ENCODE measurements around the gene CRYM.
"Not testable (repeated sequence)": the region's sequence is repeated elsewhere in the genome, so short reads cannot be mapped to it uniquely, and the experiment has no call there.

Gene CRYM

DNA sequence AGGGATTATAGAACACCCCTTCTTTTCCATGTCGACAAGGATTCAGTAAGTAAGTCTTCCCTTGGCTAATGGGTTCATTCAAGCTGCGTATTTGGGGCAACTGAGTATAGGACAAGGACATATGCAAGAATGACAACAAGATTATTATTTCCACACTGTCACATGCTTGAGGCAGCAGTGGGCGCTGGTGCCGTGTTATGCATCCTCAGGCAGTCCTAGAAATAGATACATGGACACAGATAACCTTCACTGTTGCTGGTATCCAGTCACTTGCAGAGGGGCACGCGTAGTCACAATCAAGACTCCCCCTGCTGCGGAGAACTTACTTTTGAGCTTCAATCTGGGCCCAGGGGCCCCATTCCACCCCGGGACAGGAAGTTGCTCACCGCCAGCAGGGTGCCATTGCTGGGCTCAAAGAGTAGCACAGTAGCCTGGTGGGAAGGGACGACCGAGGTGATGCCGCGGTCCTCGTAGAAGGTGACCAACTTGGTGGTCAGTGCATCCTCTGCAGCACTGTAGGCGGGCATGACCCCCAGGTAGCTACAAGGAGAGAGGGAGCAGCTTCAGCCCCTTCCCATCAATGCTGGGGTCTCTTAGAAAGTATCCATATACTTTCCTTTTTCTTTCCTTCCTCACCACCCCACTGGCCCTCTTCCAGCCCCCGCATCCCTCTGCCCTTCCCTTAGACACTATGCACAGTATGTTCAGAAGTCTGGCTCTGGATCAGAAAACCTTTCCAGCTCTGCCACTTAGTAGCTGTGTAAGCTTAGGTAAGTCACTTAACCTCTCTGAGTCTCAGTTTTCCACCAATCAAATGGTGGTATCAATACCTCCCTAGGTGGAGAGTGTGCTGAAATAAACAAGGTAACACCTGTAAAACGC, 804 bp downstream of the CRYM start:
- DNase-seq: no peak

DNA sequence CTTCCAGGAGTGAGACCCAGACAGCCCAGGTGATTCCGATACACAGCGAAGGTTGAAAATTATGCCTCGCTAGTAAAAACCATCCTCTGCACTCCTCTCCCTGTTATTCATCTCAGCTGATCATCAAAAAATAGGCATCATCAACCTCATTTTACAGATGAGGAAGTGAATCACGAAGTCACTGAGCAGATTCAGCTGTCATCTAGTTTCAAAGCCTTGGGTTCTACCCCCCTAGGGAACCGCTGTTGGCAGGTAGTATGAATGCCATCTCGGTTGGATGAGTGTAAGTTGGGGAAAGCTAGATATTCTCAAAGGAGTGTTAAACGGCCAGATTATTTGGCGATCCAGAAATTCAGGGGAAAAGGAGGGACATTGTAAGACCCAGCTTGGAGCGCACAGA, 2.0 kb downstream of the CRYM start:
- DNase-seq: no peak

DNA sequence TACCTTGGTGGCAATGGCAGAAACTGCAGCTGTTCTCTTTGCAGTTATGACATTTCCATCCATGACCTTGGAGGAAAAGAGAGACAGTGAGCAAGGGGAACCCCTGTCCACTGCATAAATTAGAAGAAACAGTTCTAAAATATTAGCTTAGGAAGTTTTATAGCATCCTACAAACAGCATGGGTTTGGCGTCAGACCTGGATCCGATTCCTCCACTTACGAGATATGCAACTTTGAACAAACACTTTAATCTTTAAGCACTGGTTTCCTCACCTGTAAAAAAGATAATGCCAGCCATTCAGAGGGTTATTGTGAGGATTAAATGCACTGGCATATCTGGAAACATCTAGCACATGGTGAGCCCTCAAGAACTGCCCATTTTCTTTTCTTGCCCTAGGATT, 2.6 kb downstream of the CRYM start:
- no peak for DNase-seq

DNA sequence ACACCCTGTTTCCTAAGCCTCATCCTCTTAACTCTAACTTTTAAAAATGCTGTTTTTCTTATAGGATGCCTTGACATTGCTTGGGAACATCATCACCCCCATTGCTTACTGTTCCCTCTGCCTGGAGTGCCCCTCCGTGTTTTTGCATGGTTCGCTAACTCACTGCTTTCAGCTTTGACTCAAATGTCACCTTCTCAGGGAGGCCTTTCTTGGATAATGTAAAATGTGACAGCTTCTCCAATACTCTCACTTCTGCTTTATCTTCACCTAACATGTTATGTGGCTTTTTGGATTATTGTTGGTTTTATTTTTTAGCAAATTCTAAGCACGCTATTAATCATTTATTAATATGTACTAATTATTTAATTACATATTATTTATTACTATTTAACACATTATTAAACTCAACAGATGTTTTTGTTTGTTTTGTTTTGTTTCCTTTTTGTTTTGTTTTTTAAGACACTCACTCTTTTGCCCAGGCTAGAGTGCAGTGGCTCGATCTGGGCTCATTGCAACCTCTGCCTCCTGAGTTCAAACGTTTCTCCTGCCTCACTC, 3.8 kb downstream of the CRYM start:
- no peak for DNase-seq

DNA sequence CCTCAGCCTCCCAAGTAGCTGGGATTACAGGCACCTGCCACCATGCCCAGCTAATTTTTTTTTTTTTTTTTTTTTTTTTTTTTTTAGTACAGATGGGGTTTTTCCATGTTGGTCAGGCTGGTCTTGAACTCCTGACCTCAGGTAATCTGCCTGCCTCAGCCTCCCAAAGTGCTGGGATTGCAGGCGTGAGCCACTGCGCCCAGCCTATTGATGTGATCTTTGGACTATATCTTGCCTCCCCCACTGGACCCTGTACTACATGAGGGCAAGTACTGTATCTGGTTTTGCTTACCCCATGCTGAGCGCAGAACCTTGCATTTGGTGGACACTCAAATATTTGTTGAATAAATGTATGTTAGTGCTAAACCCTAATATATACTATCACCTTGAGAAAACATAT, 5.3 kb downstream of the CRYM start:
- DNase-seq: not testable (repeated sequence)

DNA sequence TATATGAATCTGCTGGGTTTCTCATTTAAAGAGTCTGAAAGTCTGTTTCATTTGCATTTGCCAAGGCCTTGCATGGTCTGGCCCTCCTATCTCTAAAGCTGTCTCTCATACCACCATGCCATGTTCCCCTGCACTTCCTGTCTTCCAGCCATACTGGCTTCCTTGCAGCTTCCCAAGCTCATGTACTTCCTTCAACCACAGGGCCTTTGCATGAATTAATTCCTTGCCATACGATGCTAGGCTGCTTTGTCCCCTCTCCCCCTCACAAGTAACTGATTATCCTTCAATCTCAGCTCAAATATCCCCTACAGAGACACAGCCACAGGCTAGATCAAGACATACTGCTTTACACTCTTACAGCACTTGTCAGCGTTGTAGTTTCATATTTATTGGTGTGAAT, 5.8 kb downstream of the CRYM start:
- no peak for DNase-seq

DNA sequence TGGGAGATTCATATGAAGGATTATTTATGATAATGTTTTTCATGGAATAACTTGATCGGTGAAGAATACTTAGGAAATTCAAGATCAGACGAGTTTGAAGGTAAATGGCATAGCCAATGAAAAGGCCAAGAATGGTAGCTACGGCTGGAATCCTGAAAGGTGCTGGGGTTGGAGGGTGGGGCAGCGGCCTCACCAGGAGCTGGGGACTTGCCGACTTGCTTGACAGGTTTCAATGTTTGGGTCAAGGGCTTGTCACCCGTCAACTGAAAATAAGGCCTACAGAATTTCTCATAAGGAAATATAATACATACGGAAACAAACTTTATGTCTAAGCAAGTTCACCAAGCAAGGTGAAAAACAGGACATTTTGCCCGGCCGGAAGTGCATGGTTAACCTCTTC, 9.9 kb downstream of the CRYM start:
- no peak for DNase-seq

DNA sequence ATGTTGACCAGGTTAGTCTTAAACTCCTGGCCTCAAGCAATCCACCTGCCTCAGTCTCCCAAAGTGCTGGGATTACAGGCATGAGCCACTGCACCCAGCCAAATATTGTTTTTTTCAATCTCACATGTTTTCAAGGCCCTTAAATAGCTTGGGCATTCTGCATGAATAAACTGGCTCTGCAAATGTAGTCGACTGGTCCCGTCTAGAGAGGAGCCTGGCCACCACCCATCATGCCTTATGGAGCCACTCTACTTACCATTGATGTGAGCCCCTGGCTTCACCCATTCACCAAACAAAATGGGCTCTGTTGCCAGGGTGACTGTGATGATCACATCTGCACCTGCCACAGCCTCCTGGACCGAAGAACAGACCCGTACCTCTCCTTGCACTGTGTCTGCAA, 10.8 kb downstream of the CRYM start:
- DNase-seq: no peak

DNA sequence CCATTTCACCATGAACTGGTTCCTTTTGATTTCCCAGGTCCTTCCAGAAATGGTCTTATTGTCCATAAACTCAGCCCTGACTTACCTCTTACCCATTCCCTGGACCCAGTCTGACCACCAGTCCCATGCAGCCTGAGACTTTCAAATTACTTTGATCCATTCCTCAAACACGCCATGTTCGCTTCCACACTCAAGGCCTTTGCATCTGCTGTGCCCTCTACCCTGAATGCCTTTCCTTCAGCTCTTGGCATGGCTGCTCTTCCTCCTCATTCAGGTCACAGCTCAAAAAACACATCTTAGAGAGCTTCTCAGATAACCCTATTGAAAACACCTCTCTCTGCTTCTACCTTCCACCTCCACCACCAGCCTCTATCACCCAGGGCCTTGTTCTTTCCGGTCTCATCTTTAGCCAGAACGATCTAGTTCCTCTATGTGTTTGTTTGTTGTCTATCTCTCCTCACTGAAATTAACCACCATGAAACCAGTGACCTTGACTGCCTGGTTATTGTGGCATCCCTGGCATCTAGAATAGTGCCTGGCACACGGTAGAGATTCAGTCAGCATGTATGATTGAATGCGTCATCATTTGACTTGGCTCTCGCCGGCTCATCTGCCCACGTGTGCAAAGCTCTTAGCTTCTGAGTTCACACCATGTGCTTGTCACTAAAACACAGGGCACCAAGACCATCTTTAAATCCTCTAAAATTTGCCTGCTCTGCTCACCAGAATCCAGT, 12.8 kb downstream of the CRYM start:
- no peak for DNase-seq

DNA sequence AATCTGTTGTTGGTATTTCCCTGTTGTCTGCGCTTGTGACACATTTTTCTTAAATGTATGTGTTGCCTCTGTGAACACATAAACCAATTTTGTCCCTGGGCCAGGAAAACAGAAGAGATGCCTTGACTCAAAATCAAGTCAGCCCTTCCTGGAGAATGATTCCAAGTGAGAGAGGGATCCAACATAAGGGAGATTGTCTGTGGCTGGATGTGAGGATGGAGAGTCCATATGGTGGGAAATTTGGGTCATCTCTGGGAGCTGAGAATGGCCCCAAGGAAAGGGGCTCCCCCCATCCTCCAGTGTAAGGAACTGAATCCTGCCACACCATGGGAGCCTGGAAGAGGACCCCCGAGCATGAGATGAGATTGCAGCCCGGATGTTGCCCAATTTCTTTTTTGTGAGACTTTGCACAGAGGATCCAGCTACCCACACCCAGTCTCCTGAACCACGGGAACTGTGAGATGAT, 13.5 kb downstream of the CRYM start:
- DNase-seq: no peak

DNA sequence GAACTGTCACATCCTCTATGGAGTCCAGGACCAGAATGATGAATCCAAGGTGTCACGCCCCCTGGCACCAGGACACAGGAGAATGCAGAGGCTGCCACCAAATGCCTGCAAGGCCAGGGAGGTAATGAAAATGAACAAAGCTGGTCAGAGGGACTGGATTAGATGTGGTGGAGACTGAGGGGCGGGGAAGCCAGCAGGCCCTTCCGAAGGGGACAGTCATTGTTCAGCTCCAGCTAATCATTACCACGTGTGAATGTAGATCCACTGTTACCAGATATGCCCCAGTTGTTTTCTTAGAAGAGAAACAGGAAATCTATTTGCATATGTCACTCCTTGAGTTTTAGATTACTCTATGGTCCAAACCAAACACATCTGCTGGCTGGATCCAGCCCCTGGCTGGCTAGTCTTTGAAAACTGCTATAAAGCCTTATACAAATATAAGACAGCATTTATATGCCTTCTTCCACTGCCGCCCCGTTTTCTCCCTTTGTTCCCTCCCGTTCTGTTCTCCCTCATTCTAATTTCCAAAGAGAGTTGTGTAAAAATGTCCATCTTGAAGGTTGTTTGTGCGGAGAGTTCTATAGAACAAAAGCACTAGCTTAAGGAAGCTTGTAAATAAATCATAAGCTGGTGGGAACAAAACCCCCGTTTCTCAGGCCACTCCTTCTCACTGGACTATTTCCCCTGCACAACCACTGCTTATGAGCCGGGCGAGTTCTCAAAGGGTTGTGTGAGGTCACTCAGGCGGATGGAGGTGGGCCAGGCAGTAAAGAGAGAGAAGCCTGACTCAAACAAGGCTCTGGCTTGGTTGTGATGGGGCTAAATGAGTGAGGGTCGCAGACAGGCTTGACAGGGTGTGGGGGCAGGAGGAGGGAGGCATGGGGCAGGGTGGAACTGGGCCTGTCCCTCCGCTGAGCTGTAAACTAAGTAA, 14.2 kb downstream of the CRYM start:
- DNase-seq: no peak

DNA sequence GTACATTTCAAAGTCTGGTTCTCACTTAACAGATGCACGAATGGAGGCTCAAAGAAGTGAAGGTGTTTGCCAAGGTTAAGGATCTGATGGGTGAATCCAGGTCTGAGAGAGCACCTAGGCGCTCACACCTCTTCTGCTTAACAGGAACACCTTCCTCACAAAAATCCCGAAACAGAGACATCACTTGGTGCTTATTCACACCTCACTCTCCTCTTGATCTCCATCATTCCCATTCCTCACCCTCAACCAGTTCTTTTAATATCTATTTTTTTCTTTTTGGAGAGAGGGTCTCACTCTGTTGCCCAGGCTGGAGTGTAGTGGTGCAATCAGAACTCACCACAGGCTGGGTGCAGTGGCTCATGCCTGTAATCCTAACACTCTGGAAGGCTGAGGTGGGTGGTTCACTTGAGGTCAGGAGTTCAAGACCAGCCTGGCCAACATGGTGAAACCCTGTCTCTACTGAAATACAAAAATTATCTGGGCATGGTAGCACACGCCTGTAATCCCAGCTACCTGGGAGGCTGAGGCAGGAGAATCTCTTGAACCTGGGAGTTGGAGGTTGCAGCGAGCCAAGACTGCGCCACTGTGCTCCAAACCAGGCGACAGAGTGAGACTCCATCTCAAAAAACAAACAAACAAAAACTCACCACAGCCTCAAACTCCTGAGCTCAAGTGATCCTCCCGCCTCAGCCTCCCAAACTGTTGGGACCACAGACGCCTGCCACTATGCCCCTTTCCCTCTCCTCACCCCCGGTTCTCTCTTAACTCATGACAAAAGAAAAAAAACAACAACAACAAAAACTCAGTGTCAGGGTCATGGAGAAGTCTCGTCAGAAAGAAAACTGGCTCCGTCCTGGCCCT, 15.1 kb downstream of the CRYM start:
- DNase-seq: no peak

DNA sequence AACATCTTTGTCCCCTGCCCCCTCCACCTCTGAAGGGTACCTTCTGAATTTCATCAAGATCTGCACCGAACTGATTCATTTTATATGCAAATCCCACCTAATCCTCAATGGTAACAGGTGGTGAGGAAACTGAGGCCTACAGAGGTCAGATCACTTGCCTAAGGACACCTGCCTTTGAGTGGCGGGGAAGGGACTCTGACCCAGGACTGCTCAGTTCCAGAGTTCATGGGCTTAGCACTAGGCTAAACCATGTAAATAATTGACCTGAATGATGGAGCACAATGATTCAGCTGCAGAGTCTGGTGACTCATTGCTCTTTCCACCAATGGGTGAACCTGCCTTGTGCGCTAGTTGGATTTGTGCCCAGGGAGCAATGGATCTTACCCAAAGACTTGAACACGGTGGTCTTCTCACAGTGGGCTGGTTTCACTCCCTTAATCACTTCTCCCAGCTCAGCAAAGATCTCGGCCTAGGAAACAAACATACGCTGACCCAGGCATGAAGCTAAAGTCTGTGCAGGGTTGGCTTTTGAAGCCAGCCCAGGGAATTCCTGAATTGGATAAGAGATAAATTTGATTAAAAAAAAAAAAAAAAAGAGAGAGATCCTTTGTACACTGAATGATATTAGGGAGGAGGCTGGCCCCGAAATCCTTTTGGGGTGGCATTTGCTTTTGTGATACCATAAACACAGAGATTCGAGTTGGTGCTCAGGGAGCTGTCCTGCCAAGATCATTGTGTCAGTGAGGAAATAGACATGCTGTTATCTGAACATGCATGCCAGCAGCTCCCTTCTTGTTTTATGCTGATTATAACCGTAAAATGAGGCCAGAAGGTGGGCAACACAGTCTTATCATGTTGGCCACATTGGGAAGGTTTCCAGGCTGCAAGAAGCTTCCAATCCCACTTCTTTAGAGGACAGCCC, 17.0 kb downstream of the CRYM start:
- no peak for DNase-seq

DNA sequence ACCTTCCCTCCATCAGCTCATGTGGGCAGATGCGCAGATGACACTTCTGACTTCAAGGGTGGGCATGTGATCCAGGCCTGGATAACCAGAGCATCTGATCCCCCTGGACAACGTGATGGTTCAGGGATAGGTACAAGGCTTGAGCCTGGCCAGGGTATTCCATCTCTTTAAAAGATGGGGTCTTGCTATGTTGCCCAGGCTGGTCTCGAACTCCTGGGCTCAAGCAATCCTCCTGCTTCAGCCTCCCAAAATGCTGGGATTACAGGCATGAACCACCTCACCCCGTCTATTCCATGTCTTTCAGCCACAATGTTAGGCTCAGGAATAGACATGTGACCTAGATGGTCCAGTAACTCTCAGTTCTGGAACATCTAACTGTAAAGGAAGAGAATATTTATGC, 20.8 kb downstream of the CRYM start:
- no peak for DNase-seq

DNA sequence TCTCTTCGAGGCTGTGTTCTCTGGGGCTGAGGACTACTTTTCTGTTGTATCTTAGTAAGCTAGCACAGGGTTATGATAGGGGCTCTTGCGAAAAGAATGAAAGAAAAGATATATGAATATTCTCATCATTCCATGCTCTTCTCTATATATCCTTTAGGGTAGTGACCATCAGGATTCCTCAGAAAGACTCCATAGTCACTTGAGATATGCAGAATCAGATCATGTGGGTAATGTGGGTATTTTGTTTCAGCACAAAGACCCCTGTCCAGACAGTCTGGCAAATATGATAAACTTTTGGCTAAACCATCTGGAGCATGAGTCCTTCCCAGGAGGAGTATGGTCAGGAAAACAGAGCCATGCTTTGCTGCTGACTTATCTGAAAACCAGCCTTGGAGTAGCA, 21.5 kb downstream of the CRYM start:
- no peak for DNase-seq

DNA sequence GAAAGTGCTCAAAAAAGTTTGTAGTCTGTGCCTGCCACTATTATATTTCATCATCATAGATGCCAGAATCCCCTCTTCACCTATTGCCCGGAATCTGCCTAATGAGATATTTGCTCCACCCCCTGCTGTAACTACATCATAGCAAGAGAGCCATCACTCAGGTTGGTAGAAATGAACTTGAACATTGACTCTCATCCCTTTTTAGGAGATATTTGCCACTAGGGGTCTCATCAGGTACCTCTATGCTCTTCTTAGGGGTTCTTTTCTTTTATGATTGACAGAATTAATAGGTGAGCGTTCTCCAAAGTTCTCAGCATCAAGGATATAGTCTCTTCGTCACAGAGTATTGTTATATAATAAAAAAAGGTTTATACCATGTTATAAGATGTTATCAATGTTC, 24.6 kb downstream of the CRYM start:
- DNase-seq: no peak

DNA sequence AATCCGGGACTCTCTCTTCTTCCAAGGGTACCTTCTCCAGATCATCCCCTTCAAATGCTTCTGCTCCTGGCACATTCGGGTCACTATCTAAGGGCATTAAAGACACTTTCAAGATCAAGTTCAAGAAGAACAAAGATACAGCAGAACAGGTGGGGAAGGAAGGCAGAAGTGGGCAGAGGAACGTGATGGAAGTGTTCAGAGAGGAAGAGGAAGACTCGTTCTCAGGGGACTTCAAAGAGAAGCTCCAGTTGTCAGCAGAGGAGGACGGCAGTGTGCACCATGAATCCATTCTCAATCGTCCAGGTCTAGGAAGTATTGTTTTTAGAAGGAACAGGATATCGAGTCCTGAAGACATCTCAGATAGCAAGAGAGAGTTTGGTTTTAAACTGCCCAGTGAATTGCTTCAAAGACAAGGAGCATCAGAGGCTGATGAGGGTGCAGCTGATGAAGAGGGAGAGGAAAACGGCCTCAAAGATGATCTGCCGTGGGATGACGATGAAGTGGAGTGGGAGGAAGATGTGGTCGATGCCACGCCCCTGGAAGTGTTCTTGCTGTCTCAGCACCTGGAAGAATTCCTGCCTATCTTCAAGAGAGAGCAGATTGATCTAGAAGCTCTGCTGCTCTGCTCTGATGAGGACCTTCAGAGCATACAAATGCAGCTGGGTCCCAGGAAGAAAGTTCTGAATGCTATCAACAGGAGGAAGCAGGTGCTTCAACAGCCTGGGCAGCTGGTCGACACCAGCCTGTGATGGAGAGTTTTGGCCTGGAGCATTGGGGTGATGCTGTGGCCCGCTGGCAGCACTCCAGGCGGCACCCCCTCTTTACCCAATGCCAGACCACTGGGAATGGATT, 27.8 kb downstream of the CRYM start:
- DNase-seq: no peak

DNA sequence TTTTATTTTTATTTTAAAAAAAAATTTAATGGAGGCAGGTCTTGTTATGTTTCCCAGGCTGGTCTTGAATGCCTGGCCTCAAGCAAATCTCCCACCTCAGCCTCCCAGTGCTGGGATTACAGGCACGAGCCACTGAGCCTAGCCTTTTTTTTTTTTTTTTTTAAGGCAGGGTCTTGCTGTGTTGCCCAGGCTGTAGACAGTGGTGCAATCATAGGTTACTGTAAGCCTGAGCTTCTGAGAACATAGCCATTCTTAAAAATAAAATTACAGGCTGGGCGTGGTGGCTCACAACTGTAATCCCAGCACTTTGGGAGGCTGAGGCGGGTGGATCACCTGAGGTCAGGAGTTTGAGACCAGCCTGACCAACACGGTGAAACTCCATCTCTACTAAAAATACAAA, 29.9 kb downstream of the CRYM start:
- DNase-seq: not testable (repeated sequence)

DNA sequence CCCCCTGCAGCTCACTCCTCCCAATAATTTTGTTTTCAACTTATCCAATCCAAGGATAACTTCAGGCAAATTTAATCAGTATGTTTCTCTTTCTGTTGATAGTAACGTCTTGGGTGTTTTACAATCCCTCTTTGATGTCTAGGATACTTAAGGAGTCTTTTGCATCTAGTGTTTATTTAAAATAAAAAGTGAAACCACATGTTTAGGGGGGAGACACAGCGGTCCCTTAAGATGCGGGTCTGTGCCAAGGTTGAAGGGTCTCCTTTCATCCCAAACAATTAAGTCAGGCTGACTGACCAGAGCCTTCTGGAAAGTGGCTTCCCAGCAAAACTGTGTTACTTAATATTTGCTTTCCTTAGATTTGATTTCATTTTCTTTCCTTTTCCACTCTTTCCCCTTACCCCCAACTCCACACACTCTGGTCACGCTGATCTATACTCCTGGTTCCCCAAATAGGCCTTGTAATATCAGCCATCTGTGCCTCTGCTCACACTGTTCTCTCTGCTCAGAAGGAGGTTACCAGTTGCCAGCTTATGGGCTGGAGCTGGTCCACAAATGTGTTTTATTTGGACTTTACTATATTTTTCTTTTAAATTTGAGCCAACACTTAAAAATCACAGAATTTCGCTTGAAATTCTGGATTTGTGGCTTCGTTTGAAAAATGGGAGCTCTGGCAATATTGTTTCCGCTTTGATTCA, 33.4 kb downstream of the CRYM start:
- no peak for DNase-seq

All from GF-D8 (cell line).